NCI-H2107 treated with DMSO at 0.1 percent for 48 hours (cell line): ENCODE results near the gene IGSF23.
"Not testable (repeated sequence)": the region's sequence is repeated elsewhere in the genome, so short reads cannot be mapped to it uniquely, and the experiment has no call there.

Source experiments
- DNase-seq: peaks from one replicate; lab custom pipeline; 2025; ENCODE audit not compliant: unreplicated experiment; lab: John Stamatoyannopoulos, UW

IGSF23 gene

GRCh38 chr19:44611812-44612295 lies 1.5 kb upstream of the IGSF23 start:
- DNase-seq, result no peak

GRCh38 chr19:44614313-44614712 lies 950 bp downstream of the IGSF23 start:
- no peak for DNase-seq

- no peak for DNase-seq
Measured at GRCh38 chr19:44615863-44616247, 2.5 kb downstream of the IGSF23 start.

- no peak for DNase-seq
Measured at GRCh38 chr19:44617110-44617880, 3.9 kb downstream of the IGSF23 start.

- DNase-seq, result no peak
Measured at GRCh38 chr19:44618640-44619357, 5.4 kb downstream of the IGSF23 start.

GRCh38 chr19:44620667-44621066 lies 7.3 kb downstream of the IGSF23 start:
- no peak for DNase-seq

GRCh38 chr19:44621367-44621766 lies 8.0 kb downstream of the IGSF23 start:
- DNase-seq, result no peak

GRCh38 chr19:44623080-44623479 lies 9.7 kb downstream of the IGSF23 start:
- DNase-seq, result no peak

- DNase-seq, result no peak
Measured at GRCh38 chr19:44623626-44624025, 10.3 kb downstream of the IGSF23 start.

GRCh38 chr19:44624840-44625354 lies 11.5 kb downstream of the IGSF23 start:
- no peak for DNase-seq

- not testable (repeated sequence) for DNase-seq
Measured at GRCh38 chr19:44625637-44626036, 12.3 kb downstream of the IGSF23 start.

- DNase-seq, result no peak
Measured at GRCh38 chr19:44626048-44626624, 12.8 kb downstream of the IGSF23 start.

GRCh38 chr19:44627631-44628030 lies 14.3 kb downstream of the IGSF23 start:
- DNase-seq, result no peak

GRCh38 chr19:44628793-44629192 lies 15.4 kb downstream of the IGSF23 start:
- no peak for DNase-seq

- not testable (repeated sequence) for DNase-seq
Measured at GRCh38 chr19:44631611-44632010, 18.2 kb downstream of the IGSF23 start.

- DNase-seq, result not testable (repeated sequence)
Measured at GRCh38 chr19:44634058-44634457, 20.7 kb downstream of the IGSF23 start.

GRCh38 chr19:44634785-44635184 lies 21.4 kb downstream of the IGSF23 start:
- no peak for DNase-seq

- no peak for DNase-seq
Measured at GRCh38 chr19:44635581-44636438, 22.4 kb downstream of the IGSF23 start.

- no peak for DNase-seq
Measured at GRCh38 chr19:44636439-44637389, 23.4 kb downstream of the IGSF23 start.

- DNase-seq, result no peak
Measured at GRCh38 chr19:44637390-44637764, 24.0 kb downstream of the IGSF23 start.
